Liver (tissue), 9 donors: ENCODE data around the gene SHISAL1. TPM values are rescaled to one million over a fixed set of nuclear protein-coding genes. Genes with fewer than 3 reads are reported as not detected.

Source experiments
- DNase-seq: peaks from one replicate; pipeline ENCODE4 v3.0.0-alpha.2; 2017; ENCODE audit warnings: low spot score
- H3K27ac ChIP-seq, 2 donors: one replicate each; pipeline ENCODE4 v1.7.0; 2013; ENCODE audit warnings: inconsistent platforms in 2 of 2, low read length in 2 of 2, control low read depth in 1 of 2, low read depth in 1 of 2, mild to moderate bottlenecking in 1 of 2
- H3K27me3 ChIP-seq, 4 donors: one replicate each; pipeline versions ENCODE4 v1.6.1 to v1.7.0; 2013; ENCODE audit warnings: low read length in 3 of 4, inconsistent platforms in 1 of 4, mild to moderate bottlenecking in 1 of 4, moderate library complexity in 1 of 4; ENCODE audit not compliant: control insufficient read depth in 4 of 4, insufficient read depth in 4 of 4
- H3K36me3 ChIP-seq, 4 donors: one replicate each; pipeline versions ENCODE4 v1.6.1 to v1.7.0; 2013; ENCODE audit warnings: low read length in 3 of 4, mild to moderate bottlenecking in 3 of 4, low read depth in 1 of 4, moderate library complexity in 1 of 4; ENCODE audit not compliant: control insufficient read depth in 4 of 4, insufficient read depth in 3 of 4
- H3K4me1 ChIP-seq, 4 donors: one replicate each; pipeline versions ENCODE4 v1.6.1 to v1.7.0; 2013; ENCODE audit warnings: low read length in 3 of 4, mild to moderate bottlenecking in 3 of 4, moderate library complexity in 1 of 4; ENCODE audit not compliant: control insufficient read depth in 4 of 4, insufficient read depth in 4 of 4
- H3K4me3 ChIP-seq, 3 donors: one replicate each; pipeline versions ENCODE4 v1.6.1 to v1.7.0; 2013; ENCODE audit warnings: low read length in 3 of 3, control low read depth in 1 of 3, low read depth in 1 of 3, mild to moderate bottlenecking in 1 of 3
- H3K9ac ChIP-seq, 2 donors: one replicate each; pipeline ENCODE4 v1.7.0; 2013; ENCODE audit warnings: low read length in 2 of 2, mild to moderate bottlenecking in 2 of 2, moderate library complexity in 2 of 2, control low read depth in 1 of 2, low read depth in 1 of 2
- H3K9me3 ChIP-seq, 4 donors: one replicate each; pipeline versions ENCODE4 v1.6.1 to v1.7.0; 2013; ENCODE audit warnings: low read length in 3 of 4; ENCODE audit not compliant: control insufficient read depth in 4 of 4
- CTCF ChIP-seq: fragments of 150-350 bp; IDR thresholded peaks from 2 replicates; pipeline ENCODE4 v1.5.1; 2017; ENCODE audit warnings: improper control_type of control experiment, low read depth, low read length; ENCODE audit not compliant: missing input control
- FOXA1 ChIP-seq: IDR thresholded peaks from 2 replicates; pipeline ENCODE4 v1.6.1; 2016; ENCODE audit warnings: antibody characterized with exemption
- FOXA2 ChIP-seq: IDR thresholded peaks from 2 replicates; pipeline ENCODE4 v1.6.1; 2016; ENCODE audit warnings: antibody characterized with exemption
- HNF4A ChIP-seq, 2 donors: conservative IDR thresholded peaks; 2 replicates each; pipeline ENCODE4 v1.6.1; 2016; ENCODE audit warnings: antibody characterized with exemption in 2 of 2, mild to moderate bottlenecking in 2 of 2
- HNF4G ChIP-seq: IDR thresholded peaks from 2 replicates; pipeline ENCODE4 v1.6.1; 2016; ENCODE audit warnings: antibody characterized with exemption
- JUND ChIP-seq, 2 donors: IDR thresholded peaks; 2 replicates each; pipeline ENCODE4 v1.6.1; 2016; ENCODE audit warnings: antibody characterized with exemption in 2 of 2
- NR2F2 ChIP-seq: IDR thresholded peaks from 2 replicates; pipeline ENCODE4 v1.6.1; 2016; ENCODE audit warnings: antibody characterized with exemption
- RAD21 ChIP-seq, 2 donors: IDR thresholded peaks; 2 replicates each; pipeline ENCODE4 v1.6.1; 2016; ENCODE audit warnings: antibody characterized with exemption in 2 of 2, mild to moderate bottlenecking in 2 of 2
- RXRA ChIP-seq, 2 donors: IDR thresholded peaks; 2 replicates each; pipeline ENCODE4 v1.6.1; 2017 to 2018; ENCODE audit warnings: antibody characterized with exemption in 2 of 2, mild to moderate bottlenecking in 1 of 2
- SP1 ChIP-seq: IDR thresholded peaks from 2 replicates; pipeline ENCODE4 v1.6.1; 2018; ENCODE audit warnings: antibody characterized with exemption, mild to moderate bottlenecking
- TAF1 ChIP-seq: conservative IDR thresholded peaks from 2 replicates; pipeline ENCODE4 v1.6.1; 2016; ENCODE audit warnings: antibody characterized with exemption, mild to moderate bottlenecking
- WGBS: extraction: QIAGEN DNeasy Blood & Tissue Kit; methylation state at CpG from one replicate; pipeline ENCODE4 v1.1.7; 2013; 5-methylcytosine and 5-hydroxymethylcytosine counted together
- polyA plus RNA-seq, 2 donors: library from polyadenylated mRNA; stranded (reverse) in 1 of 2; unstranded in 1 of 2; fragments of 200-250 nt in 1 of 2; fragments of >200 nt in 1 of 2; fragmentation: Nextera tagmentation in 1 of 2; extraction: Ambion mirVana in 1 of 2; gene quantifications; one replicate each; pipeline versions ENCODE4 v1.2.1 to v1.2.3, GENCODE V29; 2013 to 2015
- total RNA-seq, 2 donors: library from RNA; depleted of rRNA; stranded (reverse); fragments of >200 nt; gene quantifications; one replicate each; pipeline ENCODE4 v1.2.3, GENCODE V29; 2014
- TF ChIP-seq, protein P1 (sequence below): IDR thresholded peaks from 2 replicates; pipeline ENCODE4 v1.6.1; 2016; ENCODE audit warnings: antibody characterized with exemption
- TF ChIP-seq, protein P2 (sequence below): IDR thresholded peaks from 2 replicates; pipeline ENCODE4 v1.6.1; 2016; ENCODE audit warnings: antibody characterized with exemption
- TF ChIP-seq, protein P3 (sequence below): IDR thresholded peaks from 2 replicates; pipeline ENCODE4 v1.6.1; 2016; ENCODE audit warnings: antibody characterized with exemption, mild to moderate bottlenecking
- donor health status: healthy.
- donor health status: healthy.
- donor health status: healthy.
- donor health status: healthy.
- donor health status: healthy.

SHISAL1 gene
- total and polyA plus RNA-seq, 4 donors, result 0.07 to 0.17 (median 0.13) TPM

- Histone ChIP-seq H3K27me3 (no peaks in the 10 kb centered on the region), H3K27ac (no peak overlapping the region), H3K9ac (no peak overlapping the region), H3K4me1 (no peaks in the 10 kb centered on the region), H3K4me3 (no peak overlapping the region), H3K36me3 (no peaks in the 10 kb centered on the region), H3K9me3 (no peaks in the 10 kb centered on the region)
- TF ChIP-seq RXRA (IDR thresholded peaks at IDR 0.05) (no peak), CTCF (no peak)
- TF ChIP-seq, protein P1, sequence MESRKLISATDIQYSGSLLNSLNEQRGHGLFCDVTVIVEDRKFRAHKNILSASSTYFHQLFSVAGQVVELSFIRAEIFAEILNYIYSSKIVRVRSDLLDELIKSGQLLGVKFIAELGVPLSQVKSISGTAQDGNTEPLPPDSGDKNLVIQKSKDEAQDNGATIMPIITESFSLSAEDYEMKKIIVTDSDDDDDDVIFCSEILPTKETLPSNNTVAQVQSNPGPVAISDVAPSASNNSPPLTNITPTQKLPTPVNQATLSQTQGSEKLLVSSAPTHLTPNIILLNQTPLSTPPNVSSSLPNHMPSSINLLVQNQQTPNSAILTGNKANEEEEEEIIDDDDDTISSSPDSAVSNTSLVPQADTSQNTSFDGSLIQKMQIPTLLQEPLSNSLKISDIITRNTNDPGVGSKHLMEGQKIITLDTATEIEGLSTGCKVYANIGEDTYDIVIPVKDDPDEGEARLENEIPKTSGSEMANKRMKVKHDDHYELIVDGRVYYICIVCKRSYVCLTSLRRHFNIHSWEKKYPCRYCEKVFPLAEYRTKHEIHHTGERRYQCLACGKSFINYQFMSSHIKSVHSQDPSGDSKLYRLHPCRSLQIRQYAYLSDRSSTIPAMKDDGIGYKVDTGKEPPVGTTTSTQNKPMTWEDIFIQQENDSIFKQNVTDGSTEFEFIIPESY, result no peak
- 71% methylated on average over 3 of the region's 3 CpGs for WGBS
- no peak for DNase-seq
Measured at GRCh38 chr22:44311855-44312170, 938 bp downstream of the SHISAL1 start.

GRCh38 chr22:44311104-44311854 is 1.5 kb downstream of the SHISAL1 start:
- Histone ChIP-seq H3K27me3 (no peaks in the 10 kb centered on the region), H3K9ac (no peak overlapping the region), H3K4me1 (no peaks in the 10 kb centered on the region), H3K9me3 (no peaks in the 10 kb centered on the region), H3K36me3 (no peaks in the 10 kb centered on the region), H3K4me3 (no peak overlapping the region), H3K27ac (no peak overlapping the region)
- DNase-seq, result no peak
- TF ChIP-seq RXRA (IDR thresholded peaks at IDR 0.05) (no peak), FOXA1 (no peak), HNF4A (conservative IDR thresholded peaks at IDR 0.05) (no peak), HNF4G (no peak)
- TF ChIP-seq, protein P2, sequence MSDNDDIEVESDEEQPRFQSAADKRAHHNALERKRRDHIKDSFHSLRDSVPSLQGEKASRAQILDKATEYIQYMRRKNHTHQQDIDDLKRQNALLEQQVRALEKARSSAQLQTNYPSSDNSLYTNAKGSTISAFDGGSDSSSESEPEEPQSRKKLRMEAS, result no peak
- WGBS, result 82% methylated on average over 10 of the region's 10 CpGs

- Histone ChIP-seq H3K9ac (no peak overlapping the region), H3K4me1 (no peaks in the 10 kb centered on the region), H3K36me3 (no peaks in the 10 kb centered on the region), H3K4me3 (no peak overlapping the region), H3K27ac (no peak overlapping the region), H3K9me3 (no peaks in the 10 kb centered on the region), H3K27me3 (no peaks in the 10 kb centered on the region)
- DNase-seq, result no peak
- TF ChIP-seq RAD21 (IDR thresholded peaks at IDR 0.05), result no peak
- 80% methylated on average over 9 of the region's 9 CpGs for WGBS
Measured at GRCh38 chr22:44309647-44310046, 3.1 kb downstream of the SHISAL1 start.

DNA sequence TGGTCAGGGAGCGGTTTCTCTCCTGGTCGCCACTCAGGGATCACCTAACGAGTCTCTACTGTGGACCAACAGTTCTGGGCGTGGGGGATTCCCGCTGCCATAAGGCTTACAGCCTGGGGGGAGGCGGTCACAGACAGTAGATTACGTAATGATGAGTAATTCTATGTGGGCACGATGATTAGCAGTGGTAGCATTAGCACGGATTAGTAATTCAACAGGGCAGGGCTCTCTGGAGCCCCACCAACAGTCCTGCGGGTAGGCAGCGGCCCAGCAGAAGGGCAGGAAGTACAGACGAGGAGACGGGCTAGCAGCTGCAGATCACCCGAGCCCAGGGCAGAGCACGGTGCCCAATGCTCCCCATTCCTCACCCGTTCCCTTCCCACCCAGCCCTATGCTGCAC is 3.6 kb downstream of the SHISAL1 start:
- no peaks in the 10 kb centered on the region for H3K4me1 ChIP-seq
- no peaks in the 10 kb centered on the region for H3K27me3 ChIP-seq
- no peaks in the 10 kb centered on the region for H3K36me3 ChIP-seq
- no peak for DNase-seq
- no peak overlapping the region for H3K27ac ChIP-seq
- 67% methylated on average over 16 of the region's 16 CpGs for WGBS
- no peaks in the 10 kb centered on the region for H3K9me3 ChIP-seq
- no peak overlapping the region for H3K9ac ChIP-seq
- H3K4me3 ChIP-seq, result no peak overlapping the region
- no peak for TF ChIP-seq SP1
- TF ChIP-seq TAF1, result no peak
- TF ChIP-seq RAD21 (IDR thresholded peaks at IDR 0.05), result no peak
- no peak for TF ChIP-seq FOXA2
- no peak for TF ChIP-seq NR2F2
- no peak for TF ChIP-seq RXRA (IDR thresholded peaks at IDR 0.05)
- no peak for TF ChIP-seq FOXA1
- TF ChIP-seq, protein P2, result no peak
- no peak for TF ChIP-seq JUND (IDR thresholded peaks at IDR 0.05)
- TF ChIP-seq, protein P3, sequence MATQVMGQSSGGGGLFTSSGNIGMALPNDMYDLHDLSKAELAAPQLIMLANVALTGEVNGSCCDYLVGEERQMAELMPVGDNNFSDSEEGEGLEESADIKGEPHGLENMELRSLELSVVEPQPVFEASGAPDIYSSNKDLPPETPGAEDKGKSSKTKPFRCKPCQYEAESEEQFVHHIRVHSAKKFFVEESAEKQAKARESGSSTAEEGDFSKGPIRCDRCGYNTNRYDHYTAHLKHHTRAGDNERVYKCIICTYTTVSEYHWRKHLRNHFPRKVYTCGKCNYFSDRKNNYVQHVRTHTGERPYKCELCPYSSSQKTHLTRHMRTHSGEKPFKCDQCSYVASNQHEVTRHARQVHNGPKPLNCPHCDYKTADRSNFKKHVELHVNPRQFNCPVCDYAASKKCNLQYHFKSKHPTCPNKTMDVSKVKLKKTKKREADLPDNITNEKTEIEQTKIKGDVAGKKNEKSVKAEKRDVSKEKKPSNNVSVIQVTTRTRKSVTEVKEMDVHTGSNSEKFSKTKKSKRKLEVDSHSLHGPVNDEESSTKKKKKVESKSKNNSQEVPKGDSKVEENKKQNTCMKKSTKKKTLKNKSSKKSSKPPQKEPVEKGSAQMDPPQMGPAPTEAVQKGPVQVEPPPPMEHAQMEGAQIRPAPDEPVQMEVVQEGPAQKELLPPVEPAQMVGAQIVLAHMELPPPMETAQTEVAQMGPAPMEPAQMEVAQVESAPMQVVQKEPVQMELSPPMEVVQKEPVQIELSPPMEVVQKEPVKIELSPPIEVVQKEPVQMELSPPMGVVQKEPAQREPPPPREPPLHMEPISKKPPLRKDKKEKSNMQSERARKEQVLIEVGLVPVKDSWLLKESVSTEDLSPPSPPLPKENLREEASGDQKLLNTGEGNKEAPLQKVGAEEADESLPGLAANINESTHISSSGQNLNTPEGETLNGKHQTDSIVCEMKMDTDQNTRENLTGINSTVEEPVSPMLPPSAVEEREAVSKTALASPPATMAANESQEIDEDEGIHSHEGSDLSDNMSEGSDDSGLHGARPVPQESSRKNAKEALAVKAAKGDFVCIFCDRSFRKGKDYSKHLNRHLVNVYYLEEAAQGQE, result no peak
